ENCODE measurements around the gene REELD1.

DNA sequence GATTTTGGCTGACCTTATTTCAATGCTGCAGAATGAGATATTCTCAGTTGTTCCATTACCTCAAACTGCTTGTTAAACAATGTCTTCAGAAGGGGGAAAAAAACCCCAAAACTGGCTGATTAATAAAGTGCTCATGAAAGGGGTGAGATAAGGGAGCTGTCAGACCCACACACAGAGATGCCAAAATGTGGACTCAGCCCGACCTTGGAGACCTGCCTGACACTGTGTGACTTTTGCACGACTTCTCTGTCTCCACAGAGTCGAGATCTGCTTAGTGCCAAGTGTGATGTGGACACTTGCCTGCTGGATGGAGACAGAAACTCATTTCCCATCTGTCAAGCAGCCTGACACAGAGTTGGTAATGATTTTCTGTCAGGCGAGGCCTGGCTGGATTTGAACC, 31.5 kb downstream of the REELD1 start:
- TF ChIP-seq, protein P1, sequence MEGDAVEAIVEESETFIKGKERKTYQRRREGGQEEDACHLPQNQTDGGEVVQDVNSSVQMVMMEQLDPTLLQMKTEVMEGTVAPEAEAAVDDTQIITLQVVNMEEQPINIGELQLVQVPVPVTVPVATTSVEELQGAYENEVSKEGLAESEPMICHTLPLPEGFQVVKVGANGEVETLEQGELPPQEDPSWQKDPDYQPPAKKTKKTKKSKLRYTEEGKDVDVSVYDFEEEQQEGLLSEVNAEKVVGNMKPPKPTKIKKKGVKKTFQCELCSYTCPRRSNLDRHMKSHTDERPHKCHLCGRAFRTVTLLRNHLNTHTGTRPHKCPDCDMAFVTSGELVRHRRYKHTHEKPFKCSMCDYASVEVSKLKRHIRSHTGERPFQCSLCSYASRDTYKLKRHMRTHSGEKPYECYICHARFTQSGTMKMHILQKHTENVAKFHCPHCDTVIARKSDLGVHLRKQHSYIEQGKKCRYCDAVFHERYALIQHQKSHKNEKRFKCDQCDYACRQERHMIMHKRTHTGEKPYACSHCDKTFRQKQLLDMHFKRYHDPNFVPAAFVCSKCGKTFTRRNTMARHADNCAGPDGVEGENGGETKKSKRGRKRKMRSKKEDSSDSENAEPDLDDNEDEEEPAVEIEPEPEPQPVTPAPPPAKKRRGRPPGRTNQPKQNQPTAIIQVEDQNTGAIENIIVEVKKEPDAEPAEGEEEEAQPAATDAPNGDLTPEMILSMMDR (IDR thresholded peaks at IDR 0.05) = no peak
- no peak for TF ChIP-seq POLR2A (IDR thresholded peaks at IDR 0.05)
- no peak for TF ChIP-seq EP300 (IDR thresholded peaks at IDR 0.05)
- TF ChIP-seq POLR2AphosphoS5 (IDR thresholded peaks at IDR 0.05) = no peak

All from stomach (tissue), 4 donors.